ENCODE results near the gene DYRK1B. TPM values are rescaled to one million over a fixed set of nuclear protein-coding genes. Genes with fewer than 3 reads are reported as not detected.

DYRK1B gene
- total RNA-seq = 10 to 100 TPM in 1 of 4 donors, 1 to 10 TPM in 3; 4.9 to 15.6 (median 8.7) TPM

DNA sequence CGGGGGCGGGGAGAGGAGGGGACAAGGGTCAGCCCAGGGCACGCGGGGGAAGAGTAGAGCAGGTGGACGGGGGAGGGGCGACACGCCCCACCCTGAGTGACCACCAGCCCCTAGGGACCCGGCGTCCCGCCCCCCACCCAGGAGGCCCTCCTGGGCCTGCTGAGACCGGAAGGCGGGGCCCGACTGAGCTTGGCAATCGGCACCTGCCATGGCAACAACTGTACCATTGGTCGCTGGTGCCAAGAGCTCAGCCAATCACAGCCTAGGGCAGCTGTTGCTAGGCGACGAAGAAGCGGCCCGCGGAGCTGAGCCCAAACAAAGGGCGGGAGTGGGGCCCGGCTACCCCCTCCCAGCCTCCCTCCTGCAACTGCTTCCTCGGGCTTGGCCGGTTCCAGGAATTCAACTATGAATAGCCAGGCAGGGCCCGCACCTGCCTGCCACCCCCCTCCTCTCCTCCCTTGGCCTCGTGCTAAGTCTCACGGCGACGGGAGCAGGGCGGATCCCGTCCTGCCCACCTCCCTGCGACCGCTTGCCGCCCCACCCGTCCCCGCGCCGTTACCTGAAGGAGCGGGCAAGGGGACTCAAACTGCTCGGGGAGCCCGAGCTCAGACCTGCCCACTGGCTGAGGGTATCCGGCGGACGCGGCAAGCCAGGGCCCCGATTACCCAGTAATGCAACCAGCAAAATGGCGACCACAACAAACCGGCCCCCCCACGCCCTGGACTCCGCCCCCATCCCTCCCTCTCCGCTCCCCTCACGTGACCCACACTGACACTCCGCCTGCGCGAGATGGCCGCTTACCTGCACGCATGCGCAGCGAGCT lies at the start of gene DYRK1B:
TSS of gene DYRK1B (minus strand) at position 699 of the 823 bp plus-strand sequence. CDS start 2,295 bp downstream, outside the sequence.
- TF ChIP-seq, protein P1, sequence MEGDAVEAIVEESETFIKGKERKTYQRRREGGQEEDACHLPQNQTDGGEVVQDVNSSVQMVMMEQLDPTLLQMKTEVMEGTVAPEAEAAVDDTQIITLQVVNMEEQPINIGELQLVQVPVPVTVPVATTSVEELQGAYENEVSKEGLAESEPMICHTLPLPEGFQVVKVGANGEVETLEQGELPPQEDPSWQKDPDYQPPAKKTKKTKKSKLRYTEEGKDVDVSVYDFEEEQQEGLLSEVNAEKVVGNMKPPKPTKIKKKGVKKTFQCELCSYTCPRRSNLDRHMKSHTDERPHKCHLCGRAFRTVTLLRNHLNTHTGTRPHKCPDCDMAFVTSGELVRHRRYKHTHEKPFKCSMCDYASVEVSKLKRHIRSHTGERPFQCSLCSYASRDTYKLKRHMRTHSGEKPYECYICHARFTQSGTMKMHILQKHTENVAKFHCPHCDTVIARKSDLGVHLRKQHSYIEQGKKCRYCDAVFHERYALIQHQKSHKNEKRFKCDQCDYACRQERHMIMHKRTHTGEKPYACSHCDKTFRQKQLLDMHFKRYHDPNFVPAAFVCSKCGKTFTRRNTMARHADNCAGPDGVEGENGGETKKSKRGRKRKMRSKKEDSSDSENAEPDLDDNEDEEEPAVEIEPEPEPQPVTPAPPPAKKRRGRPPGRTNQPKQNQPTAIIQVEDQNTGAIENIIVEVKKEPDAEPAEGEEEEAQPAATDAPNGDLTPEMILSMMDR (IDR thresholded peaks at IDR 0.05; ENCODE audit: low read depth) = no peak

DNA sequence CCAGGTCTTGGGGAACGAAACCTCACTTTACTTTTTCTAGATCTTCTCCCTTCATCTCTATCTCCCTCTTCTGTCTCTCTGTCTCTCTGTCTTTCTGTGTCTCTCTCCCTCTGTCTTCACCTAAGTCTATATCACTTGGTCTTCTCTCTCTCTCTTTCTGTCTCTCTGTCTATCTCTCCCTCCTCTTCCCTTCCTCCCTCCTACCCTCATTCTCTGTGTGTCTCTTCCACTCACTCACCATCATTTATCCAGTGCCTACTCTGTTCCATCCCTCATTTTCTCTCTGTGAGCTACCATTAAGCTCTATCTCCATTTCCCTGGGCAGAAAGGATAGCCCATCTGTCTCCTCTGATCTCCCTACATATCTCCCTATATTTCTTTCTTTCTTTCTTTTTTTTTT lies 44.4 kb upstream of the DYRK1B start:
- TF ChIP-seq, protein P1 (IDR thresholded peaks at IDR 0.05; ENCODE audit: low read depth) = no peak

DNA sequence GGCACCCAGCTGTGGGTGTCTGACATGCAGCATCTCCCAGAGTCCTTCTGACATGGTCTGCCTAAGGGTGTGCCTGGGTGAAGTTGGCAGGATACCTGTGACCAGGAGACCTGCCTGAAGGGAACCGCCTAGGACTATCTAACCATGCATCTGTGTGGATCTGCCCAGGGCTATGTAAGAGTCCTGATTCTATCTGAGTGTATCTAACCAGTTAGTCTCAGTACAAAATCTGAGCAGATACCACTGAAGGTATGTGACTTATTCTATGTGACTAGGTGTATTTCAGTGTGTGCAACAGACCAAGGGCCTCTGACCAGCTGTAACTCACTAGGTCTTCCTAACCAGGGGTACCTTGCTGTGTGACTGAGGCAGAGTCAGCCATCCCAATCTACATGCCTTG lies 40.4 kb upstream of the DYRK1B start:
- TF ChIP-seq, protein P1 (IDR thresholded peaks at IDR 0.05; ENCODE audit: low read depth) = no peak

DNA sequence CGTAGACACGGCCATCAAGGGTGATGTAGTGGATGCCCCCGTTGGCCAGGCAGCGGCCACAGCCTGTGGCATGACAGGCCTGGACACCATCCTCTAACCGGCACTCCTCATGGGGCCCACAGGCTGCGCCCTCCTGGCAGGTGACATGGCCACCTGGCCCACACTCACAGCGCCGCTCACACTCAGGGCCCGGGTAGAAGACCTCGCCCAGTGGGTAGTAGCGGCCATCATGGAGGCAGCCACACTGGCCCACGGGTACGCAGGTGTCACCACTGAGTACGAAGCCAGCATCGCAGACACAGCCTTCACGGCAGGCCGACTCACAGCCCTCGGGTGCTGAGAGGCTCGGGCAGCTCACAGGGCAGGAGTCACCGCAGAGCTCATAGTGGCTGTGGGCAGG lies 39.4 kb upstream of the DYRK1B start:
- TF ChIP-seq, protein P1 (IDR thresholded peaks at IDR 0.05; ENCODE audit: low read depth) = no peak

DNA sequence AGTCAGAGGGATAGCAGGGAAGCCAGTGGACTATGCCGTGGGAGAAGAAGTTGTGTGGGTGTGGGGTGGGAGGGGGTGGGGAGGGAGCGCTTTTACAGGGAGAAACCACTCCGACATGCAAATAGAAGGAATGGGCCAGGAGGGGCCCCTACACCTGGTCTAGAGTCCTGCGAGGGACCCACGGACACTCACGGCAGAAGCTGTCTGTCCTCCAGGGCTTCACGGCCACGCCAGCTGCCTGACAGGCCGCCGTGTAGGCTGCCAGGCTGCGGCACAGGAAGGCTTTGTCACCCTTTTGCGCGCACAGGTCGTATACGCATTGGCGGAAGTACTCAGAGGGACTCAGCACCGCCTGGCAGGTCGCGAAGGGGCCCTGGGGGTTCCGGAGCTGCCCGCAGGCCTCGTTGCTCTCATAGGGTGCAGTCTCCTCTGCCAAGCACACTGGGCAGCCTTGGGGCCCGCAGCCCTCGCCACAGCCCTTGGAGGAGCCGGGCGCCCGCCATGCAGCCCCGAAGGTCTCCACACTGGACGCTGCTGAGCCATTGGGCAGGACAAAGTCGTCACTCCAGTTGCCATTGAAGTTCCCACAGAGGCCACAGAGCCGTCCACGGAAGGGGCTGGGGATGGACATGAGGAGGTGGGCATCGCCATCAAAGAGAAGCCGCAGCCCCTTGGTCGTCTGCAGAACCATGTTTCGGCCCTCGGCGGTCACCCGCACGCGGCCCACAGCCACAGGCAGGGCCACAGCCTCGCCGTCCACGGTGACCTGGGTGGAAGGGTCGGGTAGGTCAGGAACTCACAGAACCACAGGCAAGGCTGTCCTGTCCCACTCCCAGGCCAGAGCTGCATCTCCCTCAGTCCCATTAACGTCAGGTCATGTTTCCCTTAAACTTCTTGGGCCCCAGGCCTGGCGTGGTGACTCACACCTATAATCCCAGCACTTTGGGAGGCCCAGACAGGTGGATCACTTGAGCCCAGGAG lies 38.2 kb upstream of the DYRK1B start:
- TF ChIP-seq, protein P1 (IDR thresholded peaks at IDR 0.05; ENCODE audit: low read depth) = no peak

DNA sequence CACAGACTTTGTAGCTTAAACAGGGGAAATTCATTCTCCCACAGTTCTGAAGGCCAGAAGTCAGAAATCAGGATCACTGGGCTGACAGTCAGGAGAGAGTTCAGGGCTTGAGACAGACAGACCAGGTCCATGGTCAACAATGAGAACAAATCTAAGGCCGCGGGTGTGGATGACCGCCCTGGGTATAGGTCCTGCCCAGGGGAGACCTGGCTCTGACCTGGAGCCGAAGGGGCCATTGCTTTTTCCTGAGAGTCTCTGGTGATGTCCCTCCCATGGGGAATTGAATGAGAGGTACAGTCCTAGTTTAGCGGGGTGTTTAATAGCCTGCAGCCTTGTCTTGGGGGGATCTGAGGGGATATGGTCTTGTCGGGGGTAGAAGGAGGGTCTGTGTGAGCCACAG lies 37.4 kb upstream of the DYRK1B start:
- TF ChIP-seq, protein P1 (IDR thresholded peaks at IDR 0.05; ENCODE audit: low read depth) = no peak
